Subcutaneous abdominal adipose tissue (tissue), 5 donors: ENCODE measurements around the gene SUV39H1.

Experiments used
- H3K27ac ChIP-seq: one replicate; pipeline ENCODE4 v1.7.0; 2013; ENCODE audit warnings: low read depth, mild to moderate bottlenecking, inconsistent platforms, low read length, moderate library complexity
- H3K27me3 ChIP-seq, 5 donors: one replicate each; pipeline ENCODE4 v1.7.0; 2013; ENCODE audit warnings: low read length in 5 of 5, inconsistent platforms in 1 of 5; ENCODE audit not compliant: control insufficient read depth in 5 of 5, insufficient read depth in 4 of 5
- H3K36me3 ChIP-seq, 5 donors: one replicate each; pipeline ENCODE4 v1.7.0; 2013; ENCODE audit warnings: low read length in 5 of 5; ENCODE audit not compliant: control insufficient read depth in 5 of 5, insufficient read depth in 5 of 5
- H3K4me1 ChIP-seq, 5 donors: one replicate each; pipeline ENCODE4 v1.7.0; 2013; ENCODE audit warnings: low read length in 5 of 5, mild to moderate bottlenecking in 3 of 5, moderate library complexity in 1 of 5; ENCODE audit not compliant: control insufficient read depth in 5 of 5, insufficient read depth in 5 of 5
- H3K4me3 ChIP-seq, 5 donors: one replicate each; pipeline ENCODE4 v1.7.0; 2013; ENCODE audit warnings: low read length in 5 of 5, low read depth in 1 of 5
- H3K9ac ChIP-seq, 5 donors: one replicate each; pipeline ENCODE4 v1.7.0; 2013; ENCODE audit warnings: low read length in 5 of 5, mild to moderate bottlenecking in 4 of 5, moderate library complexity in 3 of 5
- H3K9me3 ChIP-seq, 5 donors: one replicate each; pipeline ENCODE4 v1.7.0; 2013; ENCODE audit warnings: low read length in 5 of 5; ENCODE audit not compliant: control insufficient read depth in 5 of 5
- donor health status: healthy.
- donor health status: healthy.
- donor health status: healthy.
- donor health status: healthy.
- donor health status: healthy.

Gene SUV39H1

GRCh38 chrX:48726596-48726995, 30.1 kb downstream of the SUV39H1 start:
- Histone ChIP-seq H3K4me3 (no peak overlapping the region), H3K9me3 (peaks cover 0 to 5% (median 0%) of the 10 kb centered on the region in 5 donors), H3K27ac (no peak overlapping the region), H3K9ac (no peak overlapping the region), H3K4me1 (no peaks in the 10 kb centered on the region), H3K27me3 (no peaks in the 10 kb centered on the region), H3K36me3 (no peaks in the 10 kb centered on the region)

DNA sequence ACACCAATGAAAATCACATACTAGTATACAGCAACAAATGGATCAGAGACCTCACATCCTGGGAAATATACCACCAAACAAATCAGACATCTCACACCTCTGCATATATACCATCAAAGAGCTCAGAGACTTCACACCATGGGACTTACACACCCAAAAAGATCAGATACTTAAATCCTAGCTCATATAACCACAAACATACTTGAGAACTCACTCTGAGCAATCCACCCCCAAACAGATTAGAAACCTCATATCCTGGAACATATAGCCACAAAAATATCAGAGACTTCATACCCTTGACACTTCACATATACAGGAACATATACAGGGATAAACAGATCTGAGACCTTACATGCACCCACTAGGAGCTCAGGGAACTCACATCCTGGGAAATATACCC, 32.1 kb downstream of the SUV39H1 start:
- H3K36me3 ChIP-seq: no peaks in the 10 kb centered on the region
- peaks cover 0 to 3% (median 0%) of the 10 kb centered on the region in 5 donors for H3K9me3 ChIP-seq
- no peaks in the 10 kb centered on the region for H3K27me3 ChIP-seq
- no peak overlapping the region for H3K27ac ChIP-seq
- no peak overlapping the region for H3K4me3 ChIP-seq
- no peak overlapping the region for H3K9ac ChIP-seq
- no peaks in the 10 kb centered on the region for H3K4me1 ChIP-seq

GRCh38 chrX:48736303-48736702, 39.8 kb downstream of the SUV39H1 start:
- Histone ChIP-seq H3K4me1 (peaks cover 0 to 12% (median 11%) of the 10 kb centered on the region in 5 donors), H3K9me3 (no peaks in the 10 kb centered on the region), H3K27me3 (peaks cover 0 to 7% (median 0%) of the 10 kb centered on the region in 5 donors), H3K36me3 (no peaks in the 10 kb centered on the region), H3K27ac (no peak overlapping the region), H3K4me3 (peak overlapping the region in 2 of 5 donors; percentile 9 to 83), H3K9ac (no peak overlapping the region)

- Histone ChIP-seq H3K9me3 (peaks cover 0 to 5% (median under 1%) of the 10 kb centered on the region in 5 donors), H3K27ac (no peak overlapping the region), H3K4me3 (peak overlapping the region in 4 of 5 donors; percentile 9 to 83 (median 71)), H3K36me3 (no peaks in the 10 kb centered on the region), H3K9ac (no peak overlapping the region), H3K4me1 (peaks cover 0 to 12% (median 11%) of the 10 kb centered on the region in 5 donors), H3K27me3 (peaks cover 0 to 7% (median 0%) of the 10 kb centered on the region in 5 donors)
Measured at GRCh38 chrX:48736878-48737212, 40.3 kb downstream of the SUV39H1 start.

- peak overlapping the region; percentile 69 to 88 (median 73) for H3K4me3 ChIP-seq
- no peaks in the 10 kb centered on the region for H3K36me3 ChIP-seq
- peak overlapping the region in 4 of 5 donors; percentile 68 to 82 (median 74) for H3K9ac ChIP-seq
- H3K27me3 ChIP-seq: peaks cover 0 to 12% (median 0%) of the 10 kb centered on the region in 5 donors
- peaks cover 0 to 12% (median 11%) of the 10 kb centered on the region in 5 donors for H3K4me1 ChIP-seq
- H3K9me3 ChIP-seq: peaks cover 0 to 7% (median 3%) of the 10 kb centered on the region in 5 donors
- H3K27ac ChIP-seq: peak overlapping the region; percentile 68
Measured at GRCh38 chrX:48737213-48737938, 40.8 kb downstream of the SUV39H1 start.

- Histone ChIP-seq H3K4me3 (peak overlapping the region; percentile 69 to 88 (median 73)), H3K27me3 (peaks cover 0 to 12% (median 0%) of the 10 kb centered on the region in 5 donors), H3K4me1 (peaks cover 0 to 12% (median 11%) of the 10 kb centered on the region in 5 donors), H3K9me3 (peaks cover 0 to 7% (median 3%) of the 10 kb centered on the region in 5 donors), H3K9ac (peak overlapping the region in 4 of 5 donors; percentile 68 to 82 (median 74)), H3K27ac (peak overlapping the region; percentile 68), H3K36me3 (no peaks in the 10 kb centered on the region)
Measured at GRCh38 chrX:48737940-48738339, 41.4 kb downstream of the SUV39H1 start.

DNA sequence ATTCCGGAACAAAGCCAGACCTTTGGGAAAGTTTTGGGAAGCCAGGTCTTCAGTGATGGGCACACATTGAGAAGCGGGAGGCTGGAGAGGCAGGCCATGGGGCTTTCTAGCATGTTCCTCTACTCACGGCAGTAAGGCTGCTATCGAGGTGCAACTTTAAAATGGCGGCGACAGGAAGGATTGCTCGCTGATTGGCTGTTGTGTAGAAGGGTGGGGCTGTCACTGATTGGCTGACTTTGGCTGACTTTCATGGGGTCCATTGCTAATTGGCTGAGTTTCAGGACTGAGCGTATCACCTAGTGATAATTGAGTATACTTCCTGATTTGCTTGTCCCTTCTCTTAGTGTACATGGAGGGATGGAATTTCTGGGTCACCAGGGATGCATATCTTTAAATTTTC, 45.3 kb downstream of the SUV39H1 start:
- H3K36me3 ChIP-seq: no peaks in the 10 kb centered on the region
- H3K27ac ChIP-seq: no peak overlapping the region
- H3K9ac ChIP-seq: no peak overlapping the region
- no peak overlapping the region for H3K4me3 ChIP-seq
- H3K4me1 ChIP-seq: peaks cover 0 to 9% (median 8%) of the 10 kb centered on the region in 5 donors
- H3K9me3 ChIP-seq: peaks cover 0 to 7% (median 5%) of the 10 kb centered on the region in 5 donors
- H3K27me3 ChIP-seq: peaks cover 0 to 12% (median 2%) of the 10 kb centered on the region in 5 donors

DNA sequence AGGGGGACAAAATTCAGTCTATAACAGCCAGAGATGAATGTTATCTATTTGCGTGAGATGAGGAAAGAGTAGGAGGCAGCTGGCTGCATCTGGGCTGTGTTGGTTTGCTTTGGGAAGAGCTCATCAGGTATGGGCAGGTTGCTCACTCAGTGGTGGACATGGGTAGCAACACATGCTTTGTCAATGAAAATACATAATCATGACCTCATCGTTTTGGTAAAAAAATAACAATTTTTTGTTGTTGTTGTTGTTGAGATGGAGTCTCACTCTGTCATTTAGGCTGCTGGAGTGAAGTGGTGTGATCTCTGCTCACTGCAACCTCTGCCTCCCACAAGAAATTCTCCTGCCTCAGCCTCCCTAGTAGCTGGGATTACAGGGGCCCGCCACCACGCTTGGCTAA, 48.7 kb downstream of the SUV39H1 start:
- Histone ChIP-seq H3K4me3 (no peak overlapping the region), H3K36me3 (no peaks in the 10 kb centered on the region), H3K4me1 (no peaks in the 10 kb centered on the region), H3K27ac (no peak overlapping the region), H3K9ac (no peak overlapping the region), H3K9me3 (peaks cover 0 to 7% (median 5%) of the 10 kb centered on the region in 5 donors), H3K27me3 (peaks cover 0 to 10% (median 2%) of the 10 kb centered on the region in 5 donors)

- Histone ChIP-seq H3K4me3 (no peak overlapping the region), H3K27me3 (peaks cover 0 to 8% (median 2%) of the 10 kb centered on the region in 5 donors), H3K4me1 (no peaks in the 10 kb centered on the region), H3K9ac (no peak overlapping the region), H3K36me3 (no peaks in the 10 kb centered on the region), H3K9me3 (peaks cover 0 to 4% (median 0%) of the 10 kb centered on the region in 5 donors), H3K27ac (no peak overlapping the region)
Measured at GRCh38 chrX:48747415-48748016, 51.0 kb downstream of the SUV39H1 start.

- H3K4me3 ChIP-seq: no peak overlapping the region
- H3K9ac ChIP-seq: no peak overlapping the region
- H3K27ac ChIP-seq: no peak overlapping the region
- no peaks in the 10 kb centered on the region for H3K36me3 ChIP-seq
- peaks cover 0 to 4% (median 0%) of the 10 kb centered on the region in 5 donors for H3K9me3 ChIP-seq
- peaks cover 3 to 18% (median 9%) of the 10 kb centered on the region in 5 donors for H3K27me3 ChIP-seq
- no peaks in the 10 kb centered on the region for H3K4me1 ChIP-seq
Measured at GRCh38 chrX:48749182-48749581, 52.6 kb downstream of the SUV39H1 start.
